ENCODE data around the gene MRC2. TPM values are rescaled to one million over a fixed set of nuclear protein-coding genes. Genes with fewer than 3 reads are reported as not detected.
A peak's percentile ranks its signal among the peaks of the same experiment; 100 is the strongest.

Gene MRC2
- total and polyA plus RNA-seq, 9 of the 15 experiments (the other 6 are each of a cell fraction or from before 2014, with no cell fraction given) = 0.28 to 11.5 (median 6.6) TPM

DNA sequence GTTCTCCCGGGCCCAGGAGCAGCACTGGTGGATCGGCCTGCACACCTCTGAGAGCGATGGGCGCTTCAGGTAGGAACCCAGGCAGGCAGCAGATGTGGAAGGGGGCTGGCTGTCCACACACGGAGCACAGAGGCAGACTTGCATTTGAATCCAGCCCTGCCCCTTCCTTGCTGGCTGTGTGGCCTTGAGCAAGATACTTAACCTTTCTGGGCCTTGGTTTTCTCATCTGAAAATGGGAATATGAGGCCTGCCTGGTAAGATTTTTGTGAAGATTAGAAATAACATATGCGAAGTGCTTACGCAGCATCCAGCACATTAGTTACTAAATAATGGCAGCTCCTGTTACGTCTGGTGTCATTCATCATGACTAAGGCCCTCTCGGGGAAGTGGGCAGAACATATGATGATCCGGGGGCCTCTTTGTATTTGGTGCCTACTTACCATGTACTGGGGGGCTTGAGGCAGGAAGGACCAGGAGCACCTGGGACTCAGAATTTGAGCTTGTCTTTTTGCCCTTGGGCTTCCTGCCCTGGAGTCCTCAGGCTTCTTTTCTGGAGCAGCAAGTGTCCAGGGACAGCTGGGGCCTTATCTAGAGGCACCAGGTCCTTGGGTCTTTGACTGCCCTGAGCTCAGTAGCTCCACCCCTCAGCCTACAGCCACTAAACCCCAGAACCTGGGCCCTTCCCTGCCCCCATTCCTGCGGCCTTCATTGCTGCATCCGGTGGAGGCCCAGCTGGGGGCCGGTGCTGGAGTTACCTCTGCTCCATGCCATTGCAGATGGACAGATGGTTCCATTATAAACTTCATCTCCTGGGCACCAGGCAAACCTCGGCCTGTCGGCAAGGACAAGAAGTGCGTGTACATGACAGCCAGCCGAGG is 53.8 kb downstream of the MRC2 start (continued):
- TF ChIP-seq ZBTB11 (CRISPR knock-in tag; IDR thresholded peaks at IDR 0.05) = peak in 2 of 3 experiments; percentile 16 to 55; a peak in 3 of 6 replicates
- TF ChIP-seq ZBTB8A (IDR thresholded peaks at IDR 0.05; ENCODE audit: partially characterized antibody) = no peak
- no peak for TF ChIP-seq ZNF695 (CRISPR knock-in tag; IDR thresholded peaks at IDR 0.05)
- peak; percentile 60 to 96 for TF ChIP-seq MAZ (CRISPR knock-in tag; conservative IDR thresholded peaks at IDR 0.05 in 1 of 2, IDR thresholded peaks at IDR 0.05 in 1 of 2)
- TF ChIP-seq, protein P1, sequence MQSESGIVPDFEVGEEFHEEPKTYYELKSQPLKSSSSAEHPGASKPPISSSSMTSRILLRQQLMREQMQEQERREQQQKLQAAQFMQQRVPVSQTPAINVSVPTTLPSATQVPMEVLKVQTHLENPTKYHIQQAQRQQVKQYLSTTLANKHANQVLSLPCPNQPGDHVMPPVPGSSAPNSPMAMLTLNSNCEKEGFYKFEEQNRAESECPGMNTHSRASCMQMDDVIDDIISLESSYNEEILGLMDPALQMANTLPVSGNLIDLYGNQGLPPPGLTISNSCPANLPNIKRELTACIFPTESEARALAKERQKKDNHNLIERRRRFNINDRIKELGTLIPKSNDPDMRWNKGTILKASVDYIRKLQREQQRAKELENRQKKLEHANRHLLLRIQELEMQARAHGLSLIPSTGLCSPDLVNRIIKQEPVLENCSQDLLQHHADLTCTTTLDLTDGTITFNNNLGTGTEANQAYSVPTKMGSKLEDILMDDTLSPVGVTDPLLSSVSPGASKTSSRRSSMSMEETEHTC (IDR thresholded peaks at IDR 0.05) = no peak
- TF ChIP-seq, protein P2, sequence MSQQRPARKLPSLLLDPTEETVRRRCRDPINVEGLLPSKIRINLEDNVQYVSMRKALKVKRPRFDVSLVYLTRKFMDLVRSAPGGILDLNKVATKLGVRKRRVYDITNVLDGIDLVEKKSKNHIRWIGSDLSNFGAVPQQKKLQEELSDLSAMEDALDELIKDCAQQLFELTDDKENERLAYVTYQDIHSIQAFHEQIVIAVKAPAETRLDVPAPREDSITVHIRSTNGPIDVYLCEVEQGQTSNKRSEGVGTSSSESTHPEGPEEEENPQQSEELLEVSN (IDR thresholded peaks at IDR 0.05; ENCODE audit: borderline replicate concordance in 1 of 2, extremely low read depth in 1 of 2, insufficient read depth in 1 of 2, insufficient read length in 1 of 2, low read depth in 1 of 2, low read length in 1 of 2, poor library complexity in 1 of 2, severe bottlenecking in 1 of 2) = no peak
- peak; percentile 95 for TF ChIP-seq CBFA2T3 (IDR thresholded peaks at IDR 0.05)
- peak; percentile 93; the same call in 1 of the 2 replicates for TF ChIP-seq STAT6 (CRISPR knock-in tag; IDR thresholded peaks at IDR 0.05)
- no peak for TF ChIP-seq HDAC8 (tag; IDR thresholded peaks at IDR 0.05)
- TF ChIP-seq, protein P3, sequence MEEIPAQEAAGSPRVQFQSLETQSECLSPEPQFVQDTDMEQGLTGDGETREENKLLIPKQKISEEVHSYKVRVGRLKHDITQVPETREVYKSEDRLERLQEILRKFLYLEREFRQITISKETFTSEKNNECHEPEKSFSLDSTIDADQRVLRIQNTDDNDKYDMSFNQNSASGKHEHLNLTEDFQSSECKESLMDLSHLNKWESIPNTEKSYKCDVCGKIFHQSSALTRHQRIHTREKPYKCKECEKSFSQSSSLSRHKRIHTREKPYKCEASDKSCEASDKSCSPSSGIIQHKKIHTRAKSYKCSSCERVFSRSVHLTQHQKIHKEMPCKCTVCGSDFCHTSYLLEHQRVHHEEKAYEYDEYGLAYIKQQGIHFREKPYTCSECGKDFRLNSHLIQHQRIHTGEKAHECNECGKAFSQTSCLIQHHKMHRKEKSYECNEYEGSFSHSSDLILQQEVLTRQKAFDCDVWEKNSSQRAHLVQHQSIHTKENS (CRISPR knock-in tag; IDR thresholded peaks at IDR 0.05) = no peak
- TF ChIP-seq ZNF76 (CRISPR knock-in tag; IDR thresholded peaks at IDR 0.05; ENCODE audit: borderline replicate concordance) = no peak

Measured in K562 (cell line).